HG02798 (cell line): Measurements from ENCODE around the gene TSPAN14.

ENCODE experiments used
- ATAC-seq: cut with Tn5 transposase; IDR thresholded peaks from one replicate; pipeline ENCODE4 v1.9.1; 2021; ENCODE audit warnings: mild to moderate bottlenecking; ENCODE audit not compliant: unreplicated experiment, poor library complexity

TSPAN14 gene

GRCh38 chr10:80421050-80421706 lies 32.9 kb upstream of the TSPAN14 start:
- ATAC-seq = peak; percentile 38

- peak; percentile 96 for ATAC-seq
These were observed 32.2 kb upstream of the TSPAN14 start for GRCh38 chr10:80421707-80422536.

GRCh38 chr10:80425901-80426300 lies 28.2 kb upstream of the TSPAN14 start:
- ATAC-seq = no peak

- no peak for ATAC-seq
These were observed 26.6 kb upstream of the TSPAN14 start for GRCh38 chr10:80427541-80427940.

- no peak for ATAC-seq
These were observed 24.6 kb upstream of the TSPAN14 start for GRCh38 chr10:80429521-80429973.

- no peak for ATAC-seq
These were observed 21.0 kb upstream of the TSPAN14 start for GRCh38 chr10:80433134-80433533.

GRCh38 chr10:80436446-80437098 lies 17.5 kb upstream of the TSPAN14 start:
- no peak for ATAC-seq

- no peak for ATAC-seq
These were observed 16.9 kb upstream of the TSPAN14 start for GRCh38 chr10:80437227-80437626.

GRCh38 chr10:80441831-80442230 lies 12.3 kb upstream of the TSPAN14 start:
- ATAC-seq = no peak

- ATAC-seq = no peak
These were observed 11.2 kb upstream of the TSPAN14 start for GRCh38 chr10:80442879-80443278.

GRCh38 chr10:80443531-80443974 lies 10.6 kb upstream of the TSPAN14 start:
- no peak for ATAC-seq

- ATAC-seq = no peak
These were observed 10.0 kb upstream of the TSPAN14 start for GRCh38 chr10:80444124-80444523.

GRCh38 chr10:80444646-80445319 lies 9.3 kb upstream of the TSPAN14 start:
- peak; percentile 85 for ATAC-seq

GRCh38 chr10:80447436-80448190 lies 6.5 kb upstream of the TSPAN14 start:
- no peak for ATAC-seq

GRCh38 chr10:80448209-80448942 lies 5.7 kb upstream of the TSPAN14 start:
- ATAC-seq = no peak

GRCh38 chr10:80449520-80449919 lies 4.6 kb upstream of the TSPAN14 start:
- no peak for ATAC-seq

- no peak for ATAC-seq
These were observed 3.0 kb upstream of the TSPAN14 start for GRCh38 chr10:80451132-80451531.

GRCh38 chr10:80452069-80452468 lies 2.0 kb upstream of the TSPAN14 start:
- no peak for ATAC-seq

- ATAC-seq = no peak
These were observed 1.5 kb upstream of the TSPAN14 start for GRCh38 chr10:80452640-80453039.
